HG03175 (cell line): ENCODE data around the gene UBE2Q1.
A peak's percentile ranks its signal among the peaks of the same experiment; 100 is the strongest.

ENCODE experiments used
- ATAC-seq: cut with Tn5 transposase; IDR thresholded peaks from one replicate; pipeline ENCODE4 v1.9.1; 2021; ENCODE audit warnings: mild to moderate bottlenecking, moderate library complexity; ENCODE audit not compliant: unreplicated experiment

Gene UBE2Q1

DNA sequence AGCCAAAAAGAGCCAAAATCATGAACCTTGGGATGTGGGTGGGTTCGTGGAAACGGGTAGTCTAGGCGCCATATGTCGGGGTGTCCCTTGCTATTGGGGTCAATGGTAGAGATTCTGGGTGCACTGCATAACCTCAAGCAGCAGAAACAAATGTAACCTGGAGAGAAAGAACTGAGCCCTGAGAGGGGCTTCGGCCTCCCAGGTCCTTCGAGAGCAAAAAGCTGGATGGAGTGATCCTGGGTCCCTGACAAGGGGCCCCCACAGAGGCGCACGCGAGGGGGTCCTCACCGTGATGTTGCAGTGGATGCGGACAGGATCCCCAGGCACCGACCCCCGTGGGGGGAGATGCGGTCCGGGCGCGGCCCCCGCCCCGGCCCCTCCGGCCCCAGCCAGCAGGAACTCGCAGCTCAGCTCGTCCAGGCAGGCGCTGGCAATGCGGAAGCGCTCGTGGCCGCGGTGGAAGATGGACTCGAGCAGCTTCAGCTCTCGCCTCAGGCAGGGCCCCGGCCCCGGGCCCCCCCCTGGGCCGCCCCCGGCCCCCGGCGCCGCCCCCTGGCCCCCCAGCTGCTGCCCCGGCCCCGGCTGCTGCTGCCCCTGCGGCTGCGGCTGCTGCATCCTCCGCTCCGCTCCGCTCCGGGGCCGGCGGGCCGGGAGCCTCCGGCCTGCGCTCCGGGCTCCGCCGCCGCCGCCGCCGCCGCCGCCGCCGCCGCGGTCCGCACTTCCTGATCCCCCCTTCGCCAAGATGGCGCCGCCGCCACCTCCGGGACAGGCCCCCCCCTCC, at the start of gene UBE2Q1:
Gene UBE2Q1, minus strand, starts transcription at position 724 of the 781 bp plus-strand sequence. Its CDS starts 109 bp downstream, at position 615.
- ATAC-seq: no peak

DNA sequence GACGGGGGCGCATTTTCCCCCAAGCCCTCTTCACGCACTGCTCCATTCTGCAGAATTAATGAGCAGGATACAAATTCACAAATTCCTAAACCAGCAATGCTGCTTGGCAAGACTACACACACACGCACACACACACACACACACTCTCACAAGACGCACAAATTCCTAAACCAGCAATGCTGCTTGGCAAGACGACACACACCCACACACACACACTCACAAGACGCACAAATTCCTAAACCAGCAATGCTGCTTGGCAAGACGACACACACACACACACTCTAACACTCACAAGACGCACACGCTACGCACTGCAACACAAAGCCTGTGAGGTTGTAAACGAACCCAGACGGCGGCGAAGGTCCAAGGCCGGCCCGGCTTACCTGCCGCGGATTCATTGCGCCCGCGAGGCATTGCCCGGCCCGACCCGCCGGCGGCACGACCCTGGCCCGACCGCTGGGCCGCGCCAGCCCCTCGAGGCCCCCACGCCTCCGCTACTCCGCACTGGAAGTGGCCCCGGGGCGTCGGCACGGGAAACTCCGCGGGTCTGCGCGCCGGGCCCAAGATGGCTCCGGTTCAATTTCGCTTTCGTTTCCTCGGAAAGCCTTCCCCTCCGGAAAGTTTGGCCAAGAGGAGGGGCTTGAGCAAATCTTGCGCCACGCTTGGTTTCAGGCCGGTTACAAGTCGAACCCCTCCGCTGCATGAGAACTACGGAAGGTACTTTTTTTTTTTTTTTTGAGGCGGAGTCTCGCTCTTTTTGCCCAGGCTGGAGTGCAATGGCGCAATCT, 49.3 kb upstream of the UBE2Q1 start, which contains the start of gene ADAR:
Gene ADAR, minus strand, starts transcription at position 578 of the 788 bp plus-strand sequence. Its CDS starts 180 bp downstream, at position 398.
- peak; percentile 76 for ATAC-seq

DNA sequence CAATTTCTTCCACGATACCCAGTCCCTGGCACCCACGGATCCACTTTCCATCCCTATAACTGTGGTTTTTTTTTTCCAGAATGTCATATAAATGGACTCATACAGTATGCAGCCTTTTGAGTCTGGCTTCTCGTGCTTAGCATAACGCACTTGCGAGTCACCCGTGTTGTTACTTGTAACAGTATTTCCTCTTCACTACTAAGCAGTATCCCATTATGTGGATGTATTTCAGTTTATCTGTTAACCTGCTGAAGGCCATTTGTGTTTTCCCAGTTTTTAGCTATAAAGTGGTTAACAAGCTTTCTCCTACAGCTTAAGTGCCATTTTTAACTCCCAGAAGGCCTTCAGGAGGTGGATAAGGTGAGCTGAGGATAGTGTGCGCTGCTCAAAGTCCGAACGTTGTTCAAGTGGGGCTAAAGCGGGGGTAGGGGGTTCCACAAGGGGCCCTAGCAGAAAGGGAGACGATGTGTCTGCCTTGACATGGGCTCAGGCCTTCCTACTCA, 48.7 kb upstream of the UBE2Q1 start:
- no peak for ATAC-seq

DNA sequence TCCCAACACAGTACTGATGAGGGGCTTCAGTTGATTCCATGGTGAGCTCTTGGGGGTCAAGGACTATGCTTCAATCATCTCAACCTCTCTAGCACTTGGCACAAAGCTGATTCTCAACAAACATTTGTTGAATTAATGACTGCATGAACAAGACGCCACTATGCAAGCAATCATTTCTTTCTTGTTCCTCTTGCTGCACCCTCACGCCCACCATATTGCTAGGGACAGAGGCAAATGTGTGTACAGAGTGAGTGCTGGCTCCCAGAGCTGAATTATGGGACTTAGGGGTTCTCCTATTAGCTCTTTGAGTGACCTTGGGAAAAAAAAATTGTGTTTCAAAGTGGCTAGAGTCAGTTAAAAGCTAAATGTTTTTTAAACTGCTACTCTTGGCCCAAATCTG, 47.1 kb upstream of the UBE2Q1 start:
- ATAC-seq: no peak

- ATAC-seq: no peak
Observed at GRCh38 chr1:154603317-154603716, 44.9 kb upstream of the UBE2Q1 start.

DNA sequence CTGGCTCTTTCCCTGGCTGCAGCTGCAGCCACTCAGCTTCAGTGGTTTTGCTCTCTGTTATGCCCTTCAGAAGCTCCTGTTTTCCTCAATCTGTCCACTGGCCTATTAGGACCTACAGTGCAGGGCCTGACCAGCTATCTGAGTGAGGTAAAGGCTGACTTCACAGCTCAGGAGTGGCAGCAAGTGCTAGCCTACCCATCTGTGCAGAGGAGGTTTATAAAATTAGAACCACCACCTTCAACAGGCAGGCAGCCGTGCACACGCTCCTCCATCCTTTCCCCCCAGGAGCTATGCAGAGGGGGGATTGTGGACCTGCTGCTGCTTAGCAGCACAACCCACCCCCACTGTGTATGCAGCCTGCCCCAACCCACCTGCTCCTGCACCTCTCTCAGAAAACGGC, 41.2 kb upstream of the UBE2Q1 start:
- no peak for ATAC-seq

GRCh38 chr1:154598871-154599635, 40.6 kb upstream of the UBE2Q1 start:
- no peak for ATAC-seq

DNA sequence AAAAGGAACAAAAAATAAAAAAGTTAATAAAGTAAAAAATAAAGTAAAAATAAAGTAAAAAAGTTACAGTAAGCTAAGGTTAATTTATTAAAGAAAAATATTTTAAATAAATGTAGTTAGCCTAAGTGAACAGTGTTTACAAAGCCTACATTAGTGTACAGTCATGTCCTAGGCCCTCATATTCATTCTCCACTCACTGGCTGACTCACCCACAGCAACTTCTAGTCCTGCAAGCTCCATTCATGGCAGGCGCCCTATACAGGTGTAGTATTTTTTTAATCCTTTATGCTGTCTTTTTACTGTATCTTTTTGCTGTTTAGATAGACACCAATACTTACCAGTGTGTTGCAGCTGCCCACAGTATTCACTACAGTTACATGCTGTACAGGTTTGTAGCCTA, 37.2 kb upstream of the UBE2Q1 start:
- no peak for ATAC-seq

- no peak for ATAC-seq
Observed at GRCh38 chr1:154594811-154595210, 36.3 kb upstream of the UBE2Q1 start.

- no peak for ATAC-seq
Observed at GRCh38 chr1:154593390-154593789, 34.9 kb upstream of the UBE2Q1 start.

GRCh38 chr1:154591206-154591605, 32.7 kb upstream of the UBE2Q1 start:
- ATAC-seq: no peak

GRCh38 chr1:154590756-154591155, 32.3 kb upstream of the UBE2Q1 start:
- no peak for ATAC-seq

- ATAC-seq: no peak
Observed at GRCh38 chr1:154589780-154590179, 31.3 kb upstream of the UBE2Q1 start.

DNA sequence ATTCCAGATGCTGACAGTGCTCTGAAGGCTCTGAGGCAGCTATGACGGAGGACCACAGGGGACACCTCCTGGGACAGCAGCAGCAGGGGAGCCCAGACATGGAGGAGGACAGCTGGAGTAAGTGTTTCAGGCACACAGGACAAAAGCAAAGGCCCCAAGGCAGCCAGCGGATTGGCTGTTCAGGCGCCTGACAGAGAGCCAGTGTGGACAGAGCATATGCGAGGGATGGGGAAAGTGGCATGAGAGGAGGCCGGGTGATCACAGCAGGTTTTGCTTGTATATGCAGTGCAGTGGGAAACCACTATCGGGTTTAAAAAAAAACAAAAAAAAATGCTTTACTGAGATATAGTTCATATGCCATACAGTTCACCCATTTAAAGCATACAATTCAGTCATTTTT, 28.2 kb upstream of the UBE2Q1 start:
- no peak for ATAC-seq

- no peak for ATAC-seq
Observed at GRCh38 chr1:154586231-154586630, 27.8 kb upstream of the UBE2Q1 start.

DNA sequence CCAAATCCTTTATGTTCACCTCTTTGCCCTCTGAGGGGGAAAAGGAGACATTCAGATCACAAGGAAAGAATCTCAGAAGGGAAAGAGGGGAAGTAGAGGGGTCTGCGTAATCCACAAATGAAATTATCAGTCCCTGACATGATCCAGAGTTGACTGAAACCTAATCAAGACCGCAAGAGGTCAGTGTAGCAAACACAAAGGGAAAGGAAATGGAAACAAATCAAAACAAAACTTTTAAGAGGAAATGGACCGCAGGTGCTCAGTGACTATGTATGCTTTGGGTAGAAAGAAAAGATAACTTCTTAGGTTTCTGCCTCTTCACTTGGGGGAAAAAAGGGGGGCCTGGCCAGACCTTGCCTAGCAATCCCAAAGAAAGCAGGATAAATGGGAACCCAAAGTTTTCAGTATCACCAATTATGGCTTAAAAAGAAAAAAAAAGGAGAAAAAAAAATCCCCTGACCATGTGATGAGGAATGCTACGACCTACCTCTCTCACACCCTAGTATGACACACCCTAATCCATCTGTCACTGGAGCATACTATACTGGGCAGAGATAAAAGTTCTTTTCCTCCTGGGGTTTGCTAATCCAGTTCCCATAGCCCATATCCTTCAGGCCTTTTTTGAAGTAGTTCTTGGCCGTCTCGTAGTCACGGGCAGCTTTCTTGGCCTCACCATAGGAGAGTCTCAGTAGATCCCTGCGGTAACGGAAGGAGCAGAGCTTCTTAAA, 26.0 kb upstream of the UBE2Q1 start:
- no peak for ATAC-seq

- no peak for ATAC-seq
Observed at GRCh38 chr1:154583773-154584172, 25.3 kb upstream of the UBE2Q1 start.

DNA sequence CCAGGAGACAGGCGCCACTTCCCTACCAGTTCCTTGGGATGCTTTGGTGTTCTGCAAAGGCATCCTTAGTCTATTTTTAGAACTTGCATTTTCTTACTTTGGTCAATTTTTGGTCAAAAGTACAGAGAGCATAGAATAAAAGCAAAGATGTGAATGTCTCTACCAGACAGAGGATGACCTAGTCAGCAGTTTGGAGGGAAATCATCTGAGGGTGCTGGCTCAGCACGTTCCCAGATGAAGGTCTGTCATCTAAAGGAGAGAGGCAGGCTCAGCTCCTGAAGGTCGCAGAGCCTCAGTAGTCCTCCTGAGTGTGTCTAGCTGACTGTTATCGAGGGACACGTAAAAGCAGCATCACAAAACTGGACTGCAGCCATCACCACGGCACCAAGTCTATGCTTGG, 24.4 kb upstream of the UBE2Q1 start:
- ATAC-seq: no peak

DNA sequence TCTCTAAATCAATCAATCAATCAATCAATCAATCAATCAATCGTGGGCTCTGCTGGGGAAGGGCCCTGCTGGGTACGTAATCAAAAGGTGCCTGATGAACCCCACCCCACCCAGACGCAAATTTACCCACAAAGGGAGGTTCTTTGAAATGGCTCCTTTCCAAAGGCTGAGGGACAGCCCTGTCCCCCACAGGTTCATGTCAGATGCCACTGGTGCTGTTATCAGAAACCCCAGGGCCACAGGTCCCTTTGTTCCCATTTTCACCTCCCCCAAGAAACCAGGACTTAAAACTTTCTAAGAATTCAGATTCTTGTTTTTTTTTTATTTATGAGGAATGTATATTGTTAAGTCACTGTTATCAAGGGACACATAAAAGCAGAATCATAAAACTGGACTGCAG, 23.3 kb upstream of the UBE2Q1 start:
- no peak for ATAC-seq

GRCh38 chr1:154579374-154579773, 20.9 kb upstream of the UBE2Q1 start:
- no peak for ATAC-seq

DNA sequence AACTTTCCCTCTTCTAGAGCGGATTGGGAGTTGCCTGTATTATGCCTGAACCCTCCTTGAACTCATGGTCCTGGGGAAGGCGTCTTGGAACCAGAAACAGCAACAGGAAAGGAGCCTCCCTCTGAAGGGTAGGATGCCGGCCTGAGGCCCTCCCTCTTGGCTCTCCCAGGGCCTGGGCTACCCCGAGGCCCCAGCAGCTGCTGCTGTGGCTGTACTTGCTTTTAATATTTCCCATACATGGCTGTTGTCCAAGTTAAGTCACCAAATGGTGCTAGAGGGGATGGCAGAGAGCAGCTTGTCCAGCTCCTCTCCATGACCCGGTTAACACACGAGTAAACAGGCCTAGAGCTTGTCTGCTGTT, 19.6 kb upstream of the UBE2Q1 start:
- ATAC-seq: no peak
